Type B pancreatic cell (in vitro differentiated cells): ENCODE data around the gene PEA15. TPM values are rescaled to one million over a fixed set of nuclear protein-coding genes. Genes with fewer than 3 reads are reported as not detected.
A peak's percentile ranks its signal among the peaks of the same experiment; 100 is the strongest.

Experiments used
- DNase-seq: peaks from one replicate; pipeline ENCODE4 v3.0.0; 2021; ENCODE audit warnings: mixed read lengths; ENCODE audit not compliant: unreplicated experiment; ENCODE audit errors: extremely low spot score
- H3K27ac Mint-ChIP-seq: 2 replicates; pipeline ENCODE4 v1.8.0; 2021; ENCODE audit warnings: mild to moderate bottlenecking, mixed read lengths
- H3K27me3 Mint-ChIP-seq: 2 replicates; pipeline ENCODE4 v1.8.0; 2021; ENCODE audit warnings: mixed read lengths
- H3K36me3 Mint-ChIP-seq: 2 replicates; pipeline ENCODE4 v1.8.0; 2021; ENCODE audit warnings: mixed read lengths
- H3K4me1 Mint-ChIP-seq: one replicate; pipeline ENCODE4 v1.8.0; 2021; ENCODE audit warnings: mixed read lengths; ENCODE audit not compliant: unreplicated experiment
- H3K4me3 Mint-ChIP-seq: 2 replicates; pipeline ENCODE4 v1.8.0; 2021; ENCODE audit warnings: mild to moderate bottlenecking, mixed read lengths
- H3K9me3 Mint-ChIP-seq: 2 replicates; pipeline ENCODE4 v1.8.0; 2021; ENCODE audit warnings: mixed read lengths
- total RNA-seq: library from RNA; stranded (reverse); gene quantifications from 2 replicates; pipeline ENCODE4 v1.2.1, GENCODE V29; 2021; ENCODE audit warnings: low replicate concordance
- TF ChIP-seq, protein P1 (sequence below): fragments of 200-600 bp; sonication (generic); conservative IDR thresholded peaks from 2 replicates; pipeline ENCODE4 v1.5.0; 2021; ENCODE audit warnings: antibody characterized with exemption, mild to moderate bottlenecking

The PEA15 gene
- total RNA-seq, 1 donor from 2014 or later: 67.7 TPM

- Mint-ChIP-seq H3K9me3 (peaks cover 8% of the 10 kb centered on the region), H3K36me3 (no peaks in the 10 kb centered on the region), H3K27me3 (peaks cover 3% of the 10 kb centered on the region), H3K4me3 (no peak overlapping the region), H3K4me1 (peaks cover 4% of the 10 kb centered on the region), H3K27ac (no peak overlapping the region)
- no peak for DNase-seq
- TF ChIP-seq, protein P1, sequence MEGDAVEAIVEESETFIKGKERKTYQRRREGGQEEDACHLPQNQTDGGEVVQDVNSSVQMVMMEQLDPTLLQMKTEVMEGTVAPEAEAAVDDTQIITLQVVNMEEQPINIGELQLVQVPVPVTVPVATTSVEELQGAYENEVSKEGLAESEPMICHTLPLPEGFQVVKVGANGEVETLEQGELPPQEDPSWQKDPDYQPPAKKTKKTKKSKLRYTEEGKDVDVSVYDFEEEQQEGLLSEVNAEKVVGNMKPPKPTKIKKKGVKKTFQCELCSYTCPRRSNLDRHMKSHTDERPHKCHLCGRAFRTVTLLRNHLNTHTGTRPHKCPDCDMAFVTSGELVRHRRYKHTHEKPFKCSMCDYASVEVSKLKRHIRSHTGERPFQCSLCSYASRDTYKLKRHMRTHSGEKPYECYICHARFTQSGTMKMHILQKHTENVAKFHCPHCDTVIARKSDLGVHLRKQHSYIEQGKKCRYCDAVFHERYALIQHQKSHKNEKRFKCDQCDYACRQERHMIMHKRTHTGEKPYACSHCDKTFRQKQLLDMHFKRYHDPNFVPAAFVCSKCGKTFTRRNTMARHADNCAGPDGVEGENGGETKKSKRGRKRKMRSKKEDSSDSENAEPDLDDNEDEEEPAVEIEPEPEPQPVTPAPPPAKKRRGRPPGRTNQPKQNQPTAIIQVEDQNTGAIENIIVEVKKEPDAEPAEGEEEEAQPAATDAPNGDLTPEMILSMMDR: no peak
Observed at GRCh38 chr1:160159846-160160245, 45.3 kb upstream of the PEA15 start.

- TF ChIP-seq, protein P1: peak; percentile 64
- Mint-ChIP-seq H3K4me3 (no peak overlapping the region), H3K4me1 (peaks cover 4% of the 10 kb centered on the region), H3K9me3 (peaks cover 8% of the 10 kb centered on the region), H3K27me3 (peaks cover 7% of the 10 kb centered on the region), H3K27ac (no peak overlapping the region), H3K36me3 (no peaks in the 10 kb centered on the region)
- DNase-seq: no peak
Observed at GRCh38 chr1:160161965-160162705, 43.0 kb upstream of the PEA15 start.

GRCh38 chr1:160162931-160163330 lies 42.3 kb upstream of the PEA15 start:
- H3K4me1 Mint-ChIP-seq: peaks cover 6% of the 10 kb centered on the region
- no peak for DNase-seq
- TF ChIP-seq, protein P1: no peak
- peaks cover 8% of the 10 kb centered on the region for H3K9me3 Mint-ChIP-seq
- peaks cover 6% of the 10 kb centered on the region for H3K27me3 Mint-ChIP-seq
- H3K36me3 Mint-ChIP-seq: no peaks in the 10 kb centered on the region
- no peak overlapping the region for H3K27ac Mint-ChIP-seq
- no peak overlapping the region for H3K4me3 Mint-ChIP-seq

GRCh38 chr1:160163615-160164014 lies 41.6 kb upstream of the PEA15 start:
- TF ChIP-seq, protein P1: no peak
- no peak overlapping the region for H3K4me3 Mint-ChIP-seq
- peaks cover 8% of the 10 kb centered on the region for H3K9me3 Mint-ChIP-seq
- no peak overlapping the region for H3K27ac Mint-ChIP-seq
- H3K4me1 Mint-ChIP-seq: peaks cover 9% of the 10 kb centered on the region
- DNase-seq: no peak
- no peaks in the 10 kb centered on the region for H3K36me3 Mint-ChIP-seq
- H3K27me3 Mint-ChIP-seq: peaks cover 7% of the 10 kb centered on the region

DNA sequence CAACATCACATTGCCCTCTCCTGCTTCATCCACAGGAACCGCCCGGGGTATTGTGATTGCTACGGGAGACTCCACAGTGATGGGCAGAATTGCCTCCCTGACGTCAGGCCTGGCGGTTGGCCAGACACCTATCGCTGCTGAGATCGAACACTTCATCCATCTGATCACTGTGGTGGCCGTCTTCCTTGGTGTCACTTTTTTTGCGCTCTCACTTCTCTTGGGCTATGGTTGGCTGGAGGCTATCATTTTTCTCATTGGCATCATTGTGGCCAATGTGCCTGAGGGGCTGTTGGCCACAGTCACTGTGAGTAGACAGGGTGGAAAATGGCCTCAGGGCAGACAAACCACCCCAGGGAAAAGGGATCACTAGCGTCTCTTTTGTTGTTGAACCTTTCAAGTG lies 41.1 kb upstream of the PEA15 start:
- peaks cover 14% of the 10 kb centered on the region for H3K4me1 Mint-ChIP-seq
- peaks cover 8% of the 10 kb centered on the region for H3K9me3 Mint-ChIP-seq
- no peak for DNase-seq
- peaks cover 7% of the 10 kb centered on the region for H3K27me3 Mint-ChIP-seq
- TF ChIP-seq, protein P1: no peak
- no peaks in the 10 kb centered on the region for H3K36me3 Mint-ChIP-seq
- no peak overlapping the region for H3K4me3 Mint-ChIP-seq
- no peak overlapping the region for H3K27ac Mint-ChIP-seq
